Activated naive CD8-positive, alpha-beta T cell (primary cell): ENCODE measurements around the gene NEU2.
"Not testable (repeated sequence)": the region's sequence is repeated elsewhere in the genome, so short reads cannot be mapped to it uniquely, and the experiment has no call there.

Experiments
- H3K27ac Mint-ChIP-seq: one replicate; pipeline ENCODE4 v1.8.0; 2021; ENCODE audit warnings: mixed read lengths
- H3K27me3 Mint-ChIP-seq: one replicate; pipeline ENCODE4 v1.8.0; 2021; ENCODE audit warnings: mixed read lengths
- H3K36me3 Mint-ChIP-seq: one replicate; pipeline ENCODE4 v1.8.0; 2021; ENCODE audit warnings: mixed read lengths
- H3K4me1 Mint-ChIP-seq: one replicate; pipeline ENCODE4 v1.8.0; 2021; ENCODE audit warnings: low read depth, mixed read lengths
- H3K4me3 Mint-ChIP-seq: one replicate; pipeline ENCODE4 v1.8.0; 2021; ENCODE audit warnings: mild to moderate bottlenecking, mixed read lengths
- H3K9me3 Mint-ChIP-seq: one replicate; pipeline ENCODE4 v1.8.0; 2021; ENCODE audit warnings: low read depth, mixed read lengths

NEU2 gene

DNA sequence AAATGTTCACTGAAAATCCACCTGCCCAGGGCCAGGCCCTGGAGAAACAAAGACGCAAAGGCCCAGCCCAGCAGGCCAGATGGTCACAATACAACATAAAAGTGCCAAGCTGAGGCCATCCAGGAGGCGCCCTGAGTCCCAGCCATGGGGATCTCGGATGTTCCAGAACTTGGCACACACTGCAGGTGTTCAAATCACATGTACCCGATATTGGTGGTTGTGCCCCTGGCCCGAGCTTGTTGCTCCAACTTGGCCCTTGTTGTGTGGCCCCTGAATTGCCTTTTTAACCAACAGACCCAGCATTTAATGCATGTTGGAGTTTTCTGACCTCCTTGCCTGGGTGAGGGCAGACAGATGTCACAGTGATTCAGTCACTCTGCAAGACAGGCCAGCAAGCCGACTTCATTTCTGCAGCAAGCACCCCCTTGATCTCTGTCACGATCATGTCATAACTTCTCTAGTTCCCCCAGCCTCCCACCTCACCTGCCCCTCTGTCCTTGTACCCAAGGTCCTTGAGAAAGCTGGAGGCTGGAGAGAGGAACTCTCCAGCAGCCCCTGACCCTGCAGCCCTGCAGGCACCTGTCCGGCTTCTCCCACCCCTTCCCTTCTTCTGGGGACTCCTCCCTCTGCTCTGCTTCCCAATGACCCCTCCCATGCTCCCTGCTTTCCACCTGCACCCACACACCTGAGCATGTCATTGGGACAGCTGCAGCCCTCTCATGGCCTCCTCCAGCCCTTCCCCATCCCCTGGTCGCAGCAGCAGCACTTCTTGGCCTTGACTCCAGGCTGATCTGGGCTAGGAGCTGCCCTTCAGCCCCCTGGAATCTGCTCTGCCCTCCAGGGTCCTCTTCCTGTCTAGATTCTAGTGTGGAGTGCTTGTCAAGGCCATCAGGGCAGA, 28.6 kb upstream of the NEU2 start:
- Mint-ChIP-seq H3K4me1 (no peaks in the 10 kb centered on the region), H3K27ac (no peak overlapping the region), H3K27me3 (no peaks in the 10 kb centered on the region), H3K4me3 (no peak overlapping the region), H3K9me3 (no peaks in the 10 kb centered on the region), H3K36me3 (no peaks in the 10 kb centered on the region)

GRCh38 chr2:233005096-233005495, 27.4 kb upstream of the NEU2 start:
- Mint-ChIP-seq H3K36me3 (no peaks in the 10 kb centered on the region), H3K4me3 (no peak overlapping the region), H3K27ac (no peak overlapping the region), H3K9me3 (no peaks in the 10 kb centered on the region), H3K4me1 (no peaks in the 10 kb centered on the region), H3K27me3 (no peaks in the 10 kb centered on the region)

DNA sequence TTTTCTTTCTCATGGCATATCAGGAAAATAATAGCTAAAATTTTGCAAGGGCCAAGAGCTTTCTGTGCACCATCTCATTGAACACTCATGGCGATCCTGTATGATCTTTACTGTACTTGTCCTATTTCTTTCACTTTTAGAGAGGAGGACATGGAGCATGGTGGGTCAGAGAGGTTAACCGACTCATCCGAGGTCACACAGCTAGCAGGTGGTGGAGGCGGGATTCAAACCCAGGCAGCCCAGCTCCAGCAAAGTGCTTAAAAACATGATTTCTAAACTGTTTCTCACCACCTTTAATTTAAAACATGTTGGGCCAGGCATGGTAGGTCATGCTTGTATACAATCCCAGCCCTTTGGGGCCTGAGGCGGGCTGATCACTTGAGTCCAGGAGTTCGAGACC, 25.8 kb upstream of the NEU2 start:
- Mint-ChIP-seq H3K4me3 (no peak overlapping the region), H3K36me3 (no peaks in the 10 kb centered on the region), H3K27me3 (no peaks in the 10 kb centered on the region), H3K9me3 (no peaks in the 10 kb centered on the region), H3K27ac (no peak overlapping the region), H3K4me1 (no peaks in the 10 kb centered on the region)

DNA sequence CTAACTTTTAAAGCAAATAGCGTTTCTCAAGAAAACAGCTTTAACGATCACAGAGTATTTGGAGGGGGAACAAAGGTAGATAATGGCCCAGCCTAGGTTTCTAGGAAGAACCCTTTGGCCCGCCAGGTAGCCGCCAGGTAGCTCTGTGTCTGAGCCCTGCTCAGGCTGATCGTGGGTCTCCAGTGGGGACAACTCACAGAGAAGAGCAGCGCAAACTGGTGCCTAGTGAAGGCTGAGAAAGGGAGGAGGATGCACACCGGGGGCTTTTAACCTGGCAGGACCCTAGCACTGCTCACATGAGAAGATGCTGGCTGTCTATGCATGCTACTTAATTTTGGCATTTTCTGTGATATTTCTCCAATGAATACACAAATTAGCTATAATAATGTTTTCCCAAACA, 25.2 kb upstream of the NEU2 start:
- Mint-ChIP-seq H3K27me3 (no peaks in the 10 kb centered on the region), H3K4me1 (no peaks in the 10 kb centered on the region), H3K9me3 (no peaks in the 10 kb centered on the region), H3K36me3 (no peaks in the 10 kb centered on the region), H3K4me3 (no peak overlapping the region), H3K27ac (no peak overlapping the region)

DNA sequence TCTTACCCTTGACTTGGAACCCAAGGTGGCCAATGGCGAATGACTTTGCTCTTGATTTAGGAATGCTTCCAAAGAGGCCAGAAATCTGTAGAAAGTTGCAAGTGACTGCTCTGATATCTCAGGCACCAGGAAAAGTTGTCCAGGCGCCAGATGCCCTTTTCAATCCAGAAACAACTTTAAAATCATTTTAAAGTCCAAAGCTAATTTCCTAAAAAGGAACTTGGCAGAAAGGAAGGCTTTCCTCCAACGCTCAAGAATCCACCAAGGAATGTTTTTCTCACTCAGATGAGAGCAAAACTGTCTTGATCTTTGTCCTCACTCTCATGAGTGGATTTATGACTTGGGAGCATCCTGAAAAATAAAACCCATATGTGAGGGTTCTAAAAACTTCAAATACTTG, 24.7 kb upstream of the NEU2 start:
- Mint-ChIP-seq H3K36me3 (no peaks in the 10 kb centered on the region), H3K9me3 (no peaks in the 10 kb centered on the region), H3K4me1 (no peaks in the 10 kb centered on the region), H3K27me3 (no peaks in the 10 kb centered on the region), H3K4me3 (no peak overlapping the region), H3K27ac (no peak overlapping the region)

DNA sequence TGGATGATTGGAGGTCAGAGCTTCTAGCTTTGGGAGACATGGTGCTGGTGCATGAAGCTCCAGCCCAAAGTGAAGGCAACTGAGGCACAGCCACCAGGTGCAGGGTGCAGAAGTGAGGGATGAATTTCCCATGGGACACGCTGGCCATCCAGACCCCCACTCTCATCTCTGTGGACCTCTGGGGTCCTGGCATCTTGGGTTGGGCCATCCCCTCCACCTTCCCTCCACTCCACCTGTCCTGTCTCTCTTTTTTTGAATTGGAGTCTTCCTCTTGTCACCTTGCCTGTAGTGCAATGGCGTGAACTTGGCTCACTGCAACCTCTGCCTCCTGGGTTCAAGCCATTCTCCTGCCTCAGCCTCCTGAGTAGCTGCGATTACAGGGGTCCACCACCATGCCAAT, 22.8 kb upstream of the NEU2 start:
- no peak overlapping the region for H3K4me3 Mint-ChIP-seq
- H3K9me3 Mint-ChIP-seq = no peaks in the 10 kb centered on the region
- H3K4me1 Mint-ChIP-seq = no peaks in the 10 kb centered on the region
- H3K27me3 Mint-ChIP-seq = no peaks in the 10 kb centered on the region
- no peaks in the 10 kb centered on the region for H3K36me3 Mint-ChIP-seq
- no peak overlapping the region for H3K27ac Mint-ChIP-seq

- H3K4me1 Mint-ChIP-seq = no peaks in the 10 kb centered on the region
- H3K27me3 Mint-ChIP-seq = no peaks in the 10 kb centered on the region
- H3K36me3 Mint-ChIP-seq = no peaks in the 10 kb centered on the region
- no peaks in the 10 kb centered on the region for H3K9me3 Mint-ChIP-seq
- no peak overlapping the region for H3K4me3 Mint-ChIP-seq
- no peak overlapping the region for H3K27ac Mint-ChIP-seq
Observed at GRCh38 chr2:233010569-233011267, 21.8 kb upstream of the NEU2 start.

DNA sequence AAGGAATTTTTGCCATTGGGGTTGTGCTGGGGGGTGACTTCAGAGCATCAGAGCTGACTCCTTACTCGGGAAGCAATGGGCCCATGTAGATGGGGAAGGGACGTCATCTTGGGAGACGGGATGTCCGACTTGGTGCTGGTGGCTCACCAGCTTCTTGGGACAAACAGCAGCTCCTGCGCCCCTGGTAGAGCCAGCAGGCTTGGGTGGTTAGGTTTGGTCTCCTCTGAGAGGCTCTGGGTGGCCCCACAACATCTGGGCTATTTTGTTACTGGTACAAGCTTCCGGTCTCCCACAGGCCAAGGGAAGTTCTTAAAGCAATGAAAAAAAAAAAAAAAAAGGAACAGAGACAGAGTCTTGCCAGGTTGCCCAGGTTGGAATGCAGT, 21.2 kb upstream of the NEU2 start:
- no peak overlapping the region for H3K27ac Mint-ChIP-seq

DNA sequence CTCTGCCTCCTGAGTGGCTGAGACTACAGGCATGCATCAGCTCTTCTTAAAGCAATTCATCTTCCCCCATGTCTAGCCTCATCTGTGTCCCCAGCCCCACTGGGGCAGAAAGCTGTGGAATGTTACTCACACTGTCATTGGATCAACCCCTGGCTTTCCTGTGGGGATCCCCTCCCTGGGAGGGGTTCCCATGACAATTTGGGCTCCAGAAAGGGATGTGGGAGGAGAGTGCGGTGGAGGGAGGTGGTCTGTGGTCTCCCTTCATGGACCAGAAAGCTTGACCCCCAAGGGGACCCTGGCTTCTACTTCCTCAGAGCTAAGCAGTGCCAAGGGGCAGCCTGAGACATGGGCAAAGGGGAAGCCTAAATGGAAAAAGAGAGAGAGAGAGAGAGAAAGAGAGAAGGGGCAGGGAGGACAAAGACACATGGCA, 20.8 kb upstream of the NEU2 start:
- Mint-ChIP-seq H3K4me1 (no peaks in the 10 kb centered on the region), H3K36me3 (no peaks in the 10 kb centered on the region), H3K9me3 (no peaks in the 10 kb centered on the region), H3K27ac (no peak overlapping the region), H3K4me3 (no peak overlapping the region), H3K27me3 (no peaks in the 10 kb centered on the region)

More for the DNA sequence above, 21.2 kb upstream of the NEU2 start:
- Mint-ChIP-seq H3K4me1 (no peaks in the 10 kb centered on the region), H3K9me3 (no peaks in the 10 kb centered on the region), H3K36me3 (no peaks in the 10 kb centered on the region), H3K27me3 (no peaks in the 10 kb centered on the region), H3K4me3 (no peak overlapping the region)

GRCh38 chr2:233012301-233012971, 20.0 kb upstream of the NEU2 start:
- Mint-ChIP-seq H3K4me3 (no peak overlapping the region), H3K9me3 (no peaks in the 10 kb centered on the region), H3K4me1 (no peaks in the 10 kb centered on the region), H3K27me3 (no peaks in the 10 kb centered on the region), H3K27ac (no peak overlapping the region), H3K36me3 (no peaks in the 10 kb centered on the region)

DNA sequence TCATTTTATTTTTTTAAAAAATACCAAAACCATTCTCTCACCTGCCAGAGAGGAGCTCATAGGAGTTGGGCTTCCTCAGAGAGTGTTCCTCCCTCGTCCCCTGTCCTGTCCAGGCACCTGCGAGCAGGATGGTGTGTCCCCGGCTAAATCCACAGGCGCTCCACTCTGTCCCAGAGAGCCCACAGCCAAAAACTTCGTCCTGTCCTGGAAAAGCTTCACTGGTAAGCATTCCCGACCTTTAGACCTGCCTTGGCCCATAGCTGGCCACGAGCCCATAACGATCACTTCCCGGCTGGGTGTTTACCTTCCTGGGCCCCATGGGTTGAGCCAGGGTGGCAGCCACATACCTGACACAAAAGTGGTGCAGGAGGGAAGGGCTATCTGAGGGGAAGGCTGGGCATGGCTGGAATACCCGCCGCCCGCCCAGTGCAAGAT, 19.4 kb upstream of the NEU2 start, which contains the start of gene NGEF:
Gene NGEF (minus strand): TSS at position 230 of the 435 bp plus-strand sequence. CDS start 38,366 bp downstream, outside the sequence.
- no peaks in the 10 kb centered on the region for H3K27me3 Mint-ChIP-seq
- H3K4me1 Mint-ChIP-seq = no peaks in the 10 kb centered on the region
- H3K27ac Mint-ChIP-seq = no peak within 1 kb of the TSS
- H3K4me3 Mint-ChIP-seq = no peak within 1 kb of the TSS
- H3K9me3 Mint-ChIP-seq = no peaks in the 10 kb centered on the region
- no peaks in the 10 kb centered on the region for H3K36me3 Mint-ChIP-seq

GRCh38 chr2:233013650-233014049, 18.8 kb upstream of the NEU2 start:
- Mint-ChIP-seq H3K27me3 (no peaks in the 10 kb centered on the region), H3K9me3 (no peaks in the 10 kb centered on the region), H3K4me3 (no peak overlapping the region), H3K36me3 (no peaks in the 10 kb centered on the region), H3K4me1 (no peaks in the 10 kb centered on the region), H3K27ac (no peak overlapping the region)

DNA sequence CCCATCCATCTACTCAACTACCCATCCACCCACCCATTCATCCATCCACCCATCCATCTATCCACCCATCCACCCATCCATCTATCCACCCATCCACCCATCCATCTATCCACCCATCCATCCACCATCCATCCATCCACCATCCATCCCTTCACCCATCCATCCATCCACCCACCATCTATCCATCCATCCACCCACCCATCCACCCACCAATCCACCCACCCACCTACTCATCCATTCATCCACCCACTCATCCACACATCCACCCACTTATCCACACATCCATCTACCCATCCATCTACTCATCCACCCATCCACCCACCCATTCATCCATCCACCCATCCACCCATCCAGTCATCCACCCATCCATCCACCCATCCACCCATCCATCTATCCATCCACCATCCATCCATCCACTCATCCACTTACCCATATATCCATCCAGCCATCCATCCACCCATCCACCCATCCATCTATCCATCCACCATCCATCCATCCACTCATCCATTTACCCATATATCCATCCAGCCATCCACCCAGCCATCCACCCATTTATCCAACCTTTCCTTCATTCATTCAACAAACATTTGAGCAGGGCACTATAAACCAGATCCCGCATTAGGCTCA, 17.3 kb upstream of the NEU2 start:
- Mint-ChIP-seq H3K4me1 (no peaks in the 10 kb centered on the region), H3K4me3 (no peak overlapping the region), H3K27me3 (no peaks in the 10 kb centered on the region), H3K27ac (no peak overlapping the region), H3K36me3 (no peaks in the 10 kb centered on the region), H3K9me3 (no peaks in the 10 kb centered on the region)

GRCh38 chr2:233017947-233018346, 14.5 kb upstream of the NEU2 start:
- Mint-ChIP-seq H3K36me3 (no peaks in the 10 kb centered on the region), H3K4me1 (no peaks in the 10 kb centered on the region)

DNA sequence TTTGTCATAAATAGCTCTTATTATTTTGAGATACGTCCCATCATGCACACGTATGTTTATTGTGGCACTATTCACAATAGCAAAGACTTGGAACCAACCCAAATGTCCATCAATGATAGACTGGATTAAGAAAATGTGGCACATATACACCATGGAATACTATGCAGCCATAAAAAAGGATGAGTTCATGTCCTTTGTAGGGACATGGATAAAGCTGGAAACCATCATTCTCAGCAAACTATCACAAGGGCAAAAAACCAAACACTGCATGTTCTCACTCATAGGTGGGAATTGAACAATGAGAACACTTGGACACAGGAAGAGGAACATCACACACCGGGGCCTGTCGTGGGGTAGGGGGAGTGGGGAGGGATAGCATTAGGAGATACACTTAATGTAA, 12.9 kb upstream of the NEU2 start:
- not testable (repeated sequence) for H3K27me3 Mint-ChIP-seq, H3K36me3 Mint-ChIP-seq, H3K4me3 Mint-ChIP-seq, H3K4me1 Mint-ChIP-seq, H3K9me3 Mint-ChIP-seq, H3K27ac Mint-ChIP-seq

More at GRCh38 chr2:233017947-233018346, 14.5 kb upstream of the NEU2 start:
- no peak overlapping the region for H3K4me3 Mint-ChIP-seq
- H3K9me3 Mint-ChIP-seq = no peaks in the 10 kb centered on the region
- no peaks in the 10 kb centered on the region for H3K27me3 Mint-ChIP-seq
- no peak overlapping the region for H3K27ac Mint-ChIP-seq
